RWPE2 (cell line): ENCODE results near the gene SDS.

Source experiments
- ATAC-seq: fragments of 200-7000 bp; cut with Tn5 transposase; 3 replicates; pipeline ENCODE4 v1.9.1; 2021; ENCODE audit warnings: low read depth
- DNase-seq: peaks from one replicate; pipeline ENCODE4 v3.0.0-alpha.2; 2020; ENCODE audit warnings: low spot score
- H3K27ac ChIP-seq: fragments of 450-650 bp; 2 replicates; pipeline ENCODE4 v1.5.1; 2017; ENCODE audit warnings: mild to moderate bottlenecking; ENCODE audit not compliant: poor library complexity, severe bottlenecking
- H3K27me3 ChIP-seq: fragments of 250-450 bp; sonication (Bioruptor Pico); 2 replicates; pipeline ENCODE4 v1.5.1; 2021; ENCODE audit warnings: mild to moderate bottlenecking, moderate library complexity; ENCODE audit not compliant: insufficient read depth, poor library complexity, severe bottlenecking
- H3K36me3 ChIP-seq: fragments of 250-450 bp; sonication (Bioruptor Pico); 2 replicates; pipeline ENCODE4 v1.5.1; 2020; ENCODE audit warnings: low read depth, mild to moderate bottlenecking, moderate library complexity
- H3K4me1 ChIP-seq: fragments of 250-450 bp; sonication (Bioruptor Pico); 2 replicates; pipeline ENCODE4 v1.5.1; 2021; ENCODE audit warnings: mild to moderate bottlenecking, moderate library complexity; ENCODE audit not compliant: insufficient read depth, poor library complexity, severe bottlenecking
- H3K4me3 ChIP-seq: fragments of 250-450 bp; sonication (Bioruptor Pico); 2 replicates; pipeline ENCODE4 v1.5.1; 2021; ENCODE audit warnings: mild to moderate bottlenecking, moderate library complexity; ENCODE audit not compliant: severe bottlenecking
- H3K9me3 ChIP-seq: fragments of 250-450 bp; sonication (Bioruptor Pico); 2 replicates; pipeline ENCODE4 v1.5.1; 2021; ENCODE audit warnings: mild to moderate bottlenecking, moderate library complexity; ENCODE audit not compliant: severe bottlenecking
- CTCF ChIP-seq: fragments of 450-650 bp; IDR thresholded peaks from one replicate; pipeline ENCODE4 v1.5.1; 2017; ENCODE audit warnings: mild to moderate bottlenecking, moderate library complexity; ENCODE audit not compliant: poor library complexity, severe bottlenecking

The SDS gene

GRCh38 chr12:113345318-113345717 lies 58.4 kb downstream of the SDS start:
- Histone ChIP-seq H3K27ac (no peak overlapping the region), H3K9me3 (no peaks in the 10 kb centered on the region), H3K36me3 (no peaks in the 10 kb centered on the region), H3K4me3 (no peak overlapping the region), H3K27me3 (no peaks in the 10 kb centered on the region), H3K4me1 (no peaks in the 10 kb centered on the region)
- TF ChIP-seq CTCF = no peak
- ATAC-seq (no peak), DNase-seq (no peak)
